Natural killer cell (primary cell): Measurements from ENCODE around the gene CA11. TPM values are rescaled to one million over a fixed set of nuclear protein-coding genes. Genes with fewer than 3 reads are reported as not detected.

ENCODE experiments used
- ATAC-seq, 3 donors: fragments of 150-1000 bp in 2 of 3; fragments of 200-7000 bp in 1 of 3; cut with Tn5 transposase; 1 replicate in 1 of 3; 2 replicates in 2 of 3; pipeline ENCODE4 v1.10.0; 2021; ENCODE audit warnings: mild to moderate bottlenecking in 2 of 3, moderate library complexity in 2 of 3
- DNase-seq, 2 donors: peaks; one replicate each; pipeline versions ENCODE4 v3.0.0 to v3.0.0-alpha.2; 2013 to 2021; ENCODE audit warnings: mixed read lengths in 1 of 2
- H3K27ac ChIP-seq: one replicate; pipeline ENCODE4 v1.5.1; 2013; ENCODE audit warnings: mild to moderate bottlenecking, low read length
- H3K27me3 ChIP-seq: one replicate; pipeline ENCODE4 v1.6.1; 2013; ENCODE audit warnings: low read length; ENCODE audit not compliant: control insufficient read depth, insufficient read depth
- H3K36me3 ChIP-seq: one replicate; pipeline ENCODE4 v1.6.1; 2013; ENCODE audit warnings: low read length; ENCODE audit not compliant: control insufficient read depth, insufficient read depth
- H3K4me1 ChIP-seq: one replicate; pipeline ENCODE4 v1.6.1; 2013; ENCODE audit warnings: low read length; ENCODE audit not compliant: control insufficient read depth, insufficient read depth
- H3K4me3 ChIP-seq: one replicate; pipeline ENCODE4 v1.5.1; 2013; ENCODE audit warnings: low read length
- H3K9me3 ChIP-seq: one replicate; pipeline ENCODE4 v1.6.1; 2013; ENCODE audit warnings: low read length; ENCODE audit not compliant: control insufficient read depth, insufficient read depth
- H3K27ac Mint-ChIP-seq, 2 donors: one replicate each; pipeline ENCODE4 v1.8.0; 2022; ENCODE audit warnings: mild to moderate bottlenecking in 2 of 2, mixed read lengths in 2 of 2, moderate library complexity in 1 of 2
- H3K27me3 Mint-ChIP-seq, 2 donors: one replicate each; pipeline ENCODE4 v1.8.0; 2022; ENCODE audit warnings: low read depth in 2 of 2, mixed read lengths in 2 of 2
- H3K36me3 Mint-ChIP-seq: one replicate; pipeline ENCODE4 v1.8.0; 2022; ENCODE audit warnings: mixed read lengths
- H3K4me1 Mint-ChIP-seq, 2 donors: one replicate each; pipeline ENCODE4 v1.8.0; 2022; ENCODE audit warnings: mixed read lengths in 2 of 2
- H3K4me3 Mint-ChIP-seq: one replicate; pipeline ENCODE4 v1.8.0; 2022; ENCODE audit warnings: mild to moderate bottlenecking, moderate library complexity, mixed read lengths
- H3K9me3 Mint-ChIP-seq, 2 donors: one replicate each; pipeline ENCODE4 v1.8.0; 2022; ENCODE audit warnings: mixed read lengths in 2 of 2
- WGBS: methylation state at CpG from one replicate; pipeline ENCODE4 v1.1.7; 2013; ENCODE audit warnings: missing lambda C conversion rate; ENCODE audit not compliant: insufficient coverage; 5-methylcytosine and 5-hydroxymethylcytosine counted together
- intact Hi-C: fragments of 100-400 bp; cut with micrococcal nuclease; formaldehyde crosslinking; loops from one replicate; pipeline ENCODE4 v1.14.2; 2022
- total RNA-seq, 4 donors: library from RNA; stranded (reverse); fragments of 120-200 nt in 1 of 4; gene quantifications; one replicate each; pipeline versions ENCODE4 v1.2.3 to v1.2.4, GENCODE V29; 2013 to 2022
- TF ChIP-seq, protein P1 (sequence below): fragments of 200-600 bp; IDR thresholded peaks from one replicate; pipeline ENCODE4 v1.8.0; 2022; ENCODE audit warnings: antibody characterized with exemption

Gene CA11
- total RNA-seq, 3 donors from 2014 or later (not counting 1 experiment from before 2014, with no cell fraction given), result 9.2 to 11.9 (median 11.0) TPM

- Histone ChIP-seq H3K36me3 (no peaks in the 10 kb centered on the region), H3K27ac (no peak overlapping the region), H3K27me3 (no peaks in the 10 kb centered on the region), H3K4me1 (peaks cover 2% of the 10 kb centered on the region), H3K9me3 (no peaks in the 10 kb centered on the region), H3K4me3 (no peak overlapping the region)
- Mint-ChIP-seq H3K27ac (no peak overlapping the region), H3K27me3 (no peaks in the 10 kb centered on the region), H3K36me3 (no peaks in the 10 kb centered on the region), H3K4me3 (no peak overlapping the region), H3K9me3 (no peaks in the 10 kb centered on the region), H3K4me1 (no peaks in the 10 kb centered on the region)
- 96% methylated on average over 3 of the region's 3 CpGs for WGBS
- ATAC-seq (no peak), DNase-seq (no peak)
- intact Hi-C loops, result no loop called here
- TF ChIP-seq, protein P1, sequence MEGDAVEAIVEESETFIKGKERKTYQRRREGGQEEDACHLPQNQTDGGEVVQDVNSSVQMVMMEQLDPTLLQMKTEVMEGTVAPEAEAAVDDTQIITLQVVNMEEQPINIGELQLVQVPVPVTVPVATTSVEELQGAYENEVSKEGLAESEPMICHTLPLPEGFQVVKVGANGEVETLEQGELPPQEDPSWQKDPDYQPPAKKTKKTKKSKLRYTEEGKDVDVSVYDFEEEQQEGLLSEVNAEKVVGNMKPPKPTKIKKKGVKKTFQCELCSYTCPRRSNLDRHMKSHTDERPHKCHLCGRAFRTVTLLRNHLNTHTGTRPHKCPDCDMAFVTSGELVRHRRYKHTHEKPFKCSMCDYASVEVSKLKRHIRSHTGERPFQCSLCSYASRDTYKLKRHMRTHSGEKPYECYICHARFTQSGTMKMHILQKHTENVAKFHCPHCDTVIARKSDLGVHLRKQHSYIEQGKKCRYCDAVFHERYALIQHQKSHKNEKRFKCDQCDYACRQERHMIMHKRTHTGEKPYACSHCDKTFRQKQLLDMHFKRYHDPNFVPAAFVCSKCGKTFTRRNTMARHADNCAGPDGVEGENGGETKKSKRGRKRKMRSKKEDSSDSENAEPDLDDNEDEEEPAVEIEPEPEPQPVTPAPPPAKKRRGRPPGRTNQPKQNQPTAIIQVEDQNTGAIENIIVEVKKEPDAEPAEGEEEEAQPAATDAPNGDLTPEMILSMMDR, result no peak
These were observed 40.1 kb upstream of the CA11 start for GRCh38 chr19:48686088-48686487.

GRCh38 chr19:48685583-48685982 is 39.6 kb upstream of the CA11 start:
- no peak overlapping the region for H3K4me3 ChIP-seq
- no peaks in the 10 kb centered on the region for H3K36me3 ChIP-seq
- no peak overlapping the region for H3K27ac ChIP-seq
- H3K9me3 Mint-ChIP-seq, result no peaks in the 10 kb centered on the region
- no peaks in the 10 kb centered on the region for H3K27me3 ChIP-seq
- H3K36me3 Mint-ChIP-seq, result no peaks in the 10 kb centered on the region
- TF ChIP-seq, protein P1, result no peak
- no peak for ATAC-seq
- H3K4me1 ChIP-seq, result peaks cover 6% of the 10 kb centered on the region
- H3K27me3 Mint-ChIP-seq, result no peaks in the 10 kb centered on the region
- no peak overlapping the region for H3K4me3 Mint-ChIP-seq
- WGBS, result 81% methylated on average over 7 of the region's 9 CpGs
- no peak overlapping the region for H3K27ac Mint-ChIP-seq
- H3K9me3 ChIP-seq, result no peaks in the 10 kb centered on the region
- DNase-seq, result no peak
- H3K4me1 Mint-ChIP-seq, result no peaks in the 10 kb centered on the region
- intact Hi-C loops, result no loop called here

GRCh38 chr19:48683349-48683748 is 37.4 kb upstream of the CA11 start:
- Mint-ChIP-seq H3K4me3 (peak overlapping the region; percentile 13), H3K9me3 (no peaks in the 10 kb centered on the region), H3K27me3 (no peaks in the 10 kb centered on the region), H3K27ac (no peak overlapping the region), H3K4me1 (no peaks in the 10 kb centered on the region), H3K36me3 (no peaks in the 10 kb centered on the region)
- peaks cover 6% of the 10 kb centered on the region for H3K4me1 ChIP-seq
- no peaks in the 10 kb centered on the region for H3K36me3 ChIP-seq
- intact Hi-C loops, result no loop called here
- 62% methylated on average over 11 of the region's 11 CpGs for whole genome bisulfite sequencing
- H3K4me3 ChIP-seq, result no peak overlapping the region
- H3K27ac ChIP-seq, result no peak overlapping the region
- peak in 2 of 3 donors; percentile 47 to 67 for ATAC-seq
- TF ChIP-seq, protein P1, result no peak
- DNase-seq, result peak in 1 of 2 donors; percentile 55
- H3K9me3 ChIP-seq, result no peaks in the 10 kb centered on the region
- no peaks in the 10 kb centered on the region for H3K27me3 ChIP-seq

DNA sequence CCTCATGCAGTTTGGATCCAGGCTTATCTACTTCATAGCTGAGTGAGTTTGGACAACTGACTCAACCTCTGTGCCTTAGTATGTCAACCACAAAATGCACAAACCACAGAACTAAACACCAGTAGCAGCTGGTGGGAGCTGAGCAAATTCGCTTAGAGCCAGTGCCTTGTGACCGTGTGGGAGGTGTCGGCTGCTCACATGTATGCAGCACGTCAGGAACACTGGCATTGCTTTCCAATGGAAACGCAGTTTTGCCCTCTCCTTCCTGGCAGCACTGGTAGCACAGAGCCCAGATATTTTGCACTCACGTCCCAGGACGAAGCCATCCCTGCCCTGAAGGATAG is 35.1 kb upstream of the CA11 start:
- Histone ChIP-seq H3K4me3 (no peak overlapping the region), H3K27me3 (no peaks in the 10 kb centered on the region), H3K27ac (no peak overlapping the region), H3K36me3 (no peaks in the 10 kb centered on the region), H3K4me1 (peaks cover 6% of the 10 kb centered on the region), H3K9me3 (no peaks in the 10 kb centered on the region)
- no peak overlapping the region for H3K27ac Mint-ChIP-seq
- H3K9me3 Mint-ChIP-seq, result no peaks in the 10 kb centered on the region
- H3K27me3 Mint-ChIP-seq, result no peaks in the 10 kb centered on the region
- DNase-seq, result no peak
- TF ChIP-seq, protein P1, result no peak
- WGBS, result 51% methylated on average over 7 of the region's 7 CpGs
- peak in 2 of 3 donors; percentile 36 to 50 for ATAC-seq
- no peak overlapping the region for H3K4me3 Mint-ChIP-seq
- no peaks in the 10 kb centered on the region for H3K36me3 Mint-ChIP-seq
- intact Hi-C loops, result no loop called here
- H3K4me1 Mint-ChIP-seq, result no peaks in the 10 kb centered on the region
